ENCODE measurements around the gene GAREM2. TPM values are rescaled to one million over a fixed set of nuclear protein-coding genes. Genes with fewer than 3 reads are reported as not detected.

The GAREM2 gene
- polyA plus RNA-seq, 4 donors: 6.2 to 9.0 (median 6.9) TPM

GRCh38 chr2:26224095-26224494 is 51.2 kb downstream of the GAREM2 start:
- DNase-seq (ENCODE audit: low read depth in 4 of 4, low spot score in 3 of 4): no peak

GRCh38 chr2:26229595-26229994 is 56.7 kb downstream of the GAREM2 start:
- DNase-seq (ENCODE audit: low read depth in 4 of 4, low spot score in 3 of 4): no peak

- no peak for DNase-seq (ENCODE audit: low read depth in 4 of 4, low spot score in 3 of 4)
Observed at GRCh38 chr2:26230806-26231205, 57.9 kb downstream of the GAREM2 start.

- DNase-seq (ENCODE audit: low read depth in 4 of 4, low spot score in 3 of 4): no peak
Observed at GRCh38 chr2:26235089-26235488, 62.2 kb downstream of the GAREM2 start.

- no peak for DNase-seq (ENCODE audit: low read depth in 4 of 4, low spot score in 3 of 4)
Observed at GRCh38 chr2:26237868-26238267, 65.0 kb downstream of the GAREM2 start.

GRCh38 chr2:26238311-26238958 is 65.5 kb downstream of the GAREM2 start:
- no peak for DNase-seq (ENCODE audit: low read depth in 4 of 4, low spot score in 3 of 4)

Other genes starting within 250 kb of the GAREM2 start
- gene KIF3C, start 190.6 kb upstream of the GAREM2 start, polyA plus RNA-seq (ENCODE audit: insufficient read length in 4 of 4): 10 to 100 TPM; 12.5 to 19.7 (median 15.3) TPM
- 100 to 1,000 TPM; 127 to 150 (median 149) TPM for gene RAB10, start 139.0 kb upstream of the GAREM2 start, polyA plus RNA-seq (ENCODE audit: insufficient read length in 4 of 4)
- 100 to 1,000 TPM; 200 to 221 (median 210) TPM for gene HADHA, start 71.5 kb downstream of the GAREM2 start, polyA plus RNA-seq (ENCODE audit: insufficient read length in 4 of 4)
- gene HADHB, start 71.9 kb downstream of the GAREM2 start, polyA plus RNA-seq (ENCODE audit: insufficient read length in 4 of 4): 100 to 1,000 TPM; 160 to 205 (median 179) TPM
- gene SELENOI, start 173.1 kb downstream of the GAREM2 start, polyA plus RNA-seq (ENCODE audit: insufficient read length in 4 of 4): 10 to 100 TPM; 21.9 to 25.7 (median 22.8) TPM
- 1 to 10 TPM; 2.1 to 4.0 (median 2.8) TPM for gene ADGRF3, start 173.7 kb downstream of the GAREM2 start, polyA plus RNA-seq (ENCODE audit: insufficient read length in 4 of 4)
- 1 to 10 TPM; 2.1 to 3.9 (median 2.8) TPM for gene DRC1, start 228.8 kb downstream of the GAREM2 start, polyA plus RNA-seq (ENCODE audit: insufficient read length in 4 of 4)